HG03442 (cell line): ENCODE data around the gene GAS2L3.

Experiments used
- ATAC-seq: cut with Tn5 transposase; IDR thresholded peaks from one replicate; pipeline ENCODE4 v1.9.1; 2021; ENCODE audit warnings: mild to moderate bottlenecking, moderate library complexity; ENCODE audit not compliant: unreplicated experiment

The GAS2L3 gene

GRCh38 chr12:100656856-100657255 is 83.4 kb downstream of the GAS2L3 start:
- ATAC-seq, result no peak

DNA sequence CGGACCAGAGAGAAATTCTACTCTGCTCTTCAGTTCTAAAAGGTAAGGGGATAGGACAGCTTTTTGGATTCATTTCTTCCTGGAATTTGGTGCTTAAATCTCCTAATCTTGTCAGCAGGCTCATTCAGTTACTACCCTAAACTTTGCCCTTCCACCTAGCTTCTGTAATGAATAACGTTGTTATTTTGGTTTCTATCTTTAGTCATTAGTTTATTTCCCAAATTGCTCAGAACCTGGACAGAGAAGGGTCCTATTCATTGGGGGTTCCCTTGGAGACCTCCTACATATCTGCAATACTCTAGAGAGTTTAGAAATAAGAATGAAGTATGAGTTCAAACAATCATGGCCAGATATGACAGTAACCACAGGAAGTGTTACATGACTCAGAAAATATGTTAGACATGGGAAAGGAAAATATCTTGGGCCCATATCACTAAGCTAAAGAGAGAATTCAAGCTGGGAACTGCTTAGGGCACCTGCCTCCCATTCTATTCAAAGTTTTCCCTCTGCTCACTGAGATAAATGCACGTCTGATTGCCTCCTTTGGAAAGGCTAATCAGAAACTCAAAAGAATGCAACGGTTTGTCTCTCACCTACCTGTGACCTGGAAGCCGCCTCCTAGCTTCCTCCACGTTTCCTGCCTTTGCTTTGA is 87.9 kb downstream of the GAS2L3 start:
- ATAC-seq, result peak; percentile 78

DNA sequence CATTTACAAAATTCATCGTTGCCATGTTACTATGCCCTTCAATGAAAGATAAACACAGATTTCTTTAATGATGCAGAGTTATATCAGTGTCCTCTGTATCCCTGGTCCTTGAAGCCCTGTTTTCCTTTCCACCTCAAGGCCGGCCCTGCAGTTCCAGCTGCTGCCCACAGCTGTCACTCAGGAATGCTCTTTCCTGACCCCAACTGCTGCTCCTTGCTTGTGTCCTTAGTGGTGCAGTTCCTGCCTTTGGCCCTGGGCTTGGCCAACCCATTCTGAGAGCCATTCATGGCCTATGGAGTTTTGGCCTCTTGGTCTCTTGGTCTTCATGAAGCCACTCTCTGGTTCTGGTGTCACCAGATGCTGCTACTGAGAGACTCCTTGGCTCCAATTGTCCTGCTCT is 93.1 kb downstream of the GAS2L3 start:
- no peak for ATAC-seq

DNA sequence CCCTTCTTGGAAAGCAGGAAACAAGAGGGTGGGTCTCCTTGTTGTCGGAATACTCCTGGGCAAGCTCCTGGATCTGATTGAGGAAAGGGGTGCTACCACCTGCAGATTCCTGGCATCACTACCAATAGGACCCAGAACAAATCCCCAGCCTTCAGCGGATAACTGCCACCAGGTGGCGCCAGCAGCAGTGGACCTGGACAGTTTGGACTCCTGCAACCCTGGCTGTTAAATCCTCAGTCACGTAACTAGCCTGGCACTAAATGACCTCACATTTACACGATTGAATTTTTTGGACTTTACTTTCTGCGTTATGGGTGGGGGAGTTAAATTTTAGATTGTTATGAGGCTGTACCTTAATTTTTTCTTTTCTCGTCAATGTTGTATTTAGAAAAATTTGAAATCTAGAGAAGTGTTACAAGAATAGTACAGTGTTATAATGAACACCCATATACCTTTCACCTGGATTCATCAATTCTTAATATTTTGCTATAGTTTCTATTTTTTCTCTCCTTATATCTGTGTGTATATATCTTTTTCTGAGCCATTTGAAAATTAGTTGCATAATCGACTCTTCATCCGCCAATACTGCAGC is 95.6 kb downstream of the GAS2L3 start:
- ATAC-seq, result peak; percentile 83

DNA sequence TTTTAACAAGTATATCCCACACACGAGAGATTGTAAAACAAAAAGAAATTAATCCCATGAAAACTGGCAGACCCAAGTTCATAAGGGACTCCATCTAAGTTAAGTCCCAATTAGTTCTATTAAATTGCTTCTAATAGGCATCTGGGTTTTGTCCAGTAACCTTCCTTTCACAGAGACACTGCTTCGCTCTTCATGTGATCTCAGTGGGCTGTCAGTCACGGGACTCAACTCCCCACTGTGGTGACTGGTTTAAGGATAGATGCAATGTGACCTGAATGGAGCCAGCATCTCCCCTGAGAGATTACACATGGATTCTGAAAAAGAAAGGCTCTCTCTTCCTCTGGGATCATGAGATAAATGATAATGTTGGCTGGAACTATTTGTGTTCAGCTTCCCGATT is 96.4 kb downstream of the GAS2L3 start:
- ATAC-seq, result no peak

GRCh38 chr12:100671396-100672074 is 98.1 kb downstream of the GAS2L3 start:
- ATAC-seq, result no peak

GRCh38 chr12:100672075-100672592 is 98.7 kb downstream of the GAS2L3 start:
- peak; percentile 75 for ATAC-seq

GRCh38 chr12:100674036-100674888 is 100.8 kb downstream of the GAS2L3 start:
- ATAC-seq, result no peak
